ENCODE results near the gene TOMT. TPM values are rescaled to one million over a fixed set of nuclear protein-coding genes. Genes with fewer than 3 reads are reported as not detected.

Gene TOMT
- total and polyA plus RNA-seq, 2 donors (not counting 3 experiments of a cell fraction or from before 2014, with no cell fraction given), result not detected

GRCh38 chr11:72069200-72069599, 36.5 kb upstream of the TOMT start:
- Histone ChIP-seq H2AFZ (ENCODE audit: low read depth, low read length) (no peak overlapping the region), H3K4me1 (ENCODE audit: control insufficient read depth, extremely low read depth, insufficient read depth, low read length) (peaks cover 64% of the 10 kb centered on the region), H3K4me2 (ENCODE audit: insufficient read depth, low read length) (peak overlapping the region; percentile 73), H3K9me3 (replicated peaks; ENCODE audit: control insufficient read depth, insufficient read depth, low read length) (no peaks in the 10 kb centered on the region), H4K20me1 (replicated peaks; ENCODE audit: control insufficient read depth, extremely low read depth, insufficient read depth, low read length) (no peaks in the 10 kb centered on the region), H3K9ac (replicated peaks; ENCODE audit: extremely low read depth, insufficient read depth, low read length) (peak overlapping the region; percentile 0), H3K9me1 (replicated peaks; ENCODE audit: control insufficient read depth, extremely low read depth, insufficient read depth, low read length) (no peaks in the 10 kb centered on the region), H3K79me2 (ENCODE audit: control insufficient read depth, insufficient read depth, low read length) (peaks cover 73% of the 10 kb centered on the region), H3K36me3 (ENCODE audit: control insufficient read depth in 2 of 2, extremely low read depth in 1 of 2, insufficient read depth in 2 of 2, low read length in 2 of 2) (no peaks in the 10 kb centered on the region), H3K4me3 (replicated peaks in 1 of 3; ENCODE audit: insufficient read depth in 1 of 3, low read depth in 1 of 3, low read length in 3 of 3) (peak overlapping the region in 1 of 3 experiments; percentile 1), H3K27ac (ENCODE audit: insufficient read depth, low read depth, low read length) (peak overlapping the region; percentile 50), H3K27me3 (ENCODE audit: control insufficient read depth in 2 of 2, insufficient read depth in 2 of 2, low read length in 2 of 2) (no peaks in the 10 kb centered on the region)
- intact Hi-C loops (cut with micrococcal nuclease), result no loop called here
- CTCF ChIA-PET, result interaction anchor here (1.0 to 6.9 kb wide), 7 partner anchors 10 to 44 kb away, joined by 3 to 46 read pairs (median 5); no protein-coding TSS in a partner anchor
- dilution Hi-C loops (cut with MboI; ENCODE audit: extremely low pct_ligation_motif_present, low sequenced_read_pairs), result no loop called here
- no peak for TF ChIP-seq EZH2 (IDR thresholded peaks at IDR 0.05; ENCODE audit: borderline replicate concordance, low read depth, low read length, severe bottlenecking)
- no peak for TF ChIP-seq JUN (IDR thresholded peaks at IDR 0.05; ENCODE audit: borderline replicate concordance, insufficient read depth, insufficient read length, low read depth)
- no peak for TF ChIP-seq MYC (IDR thresholded peaks at IDR 0.05; ENCODE audit: low read depth, low read length)
- TF ChIP-seq, protein P1, sequence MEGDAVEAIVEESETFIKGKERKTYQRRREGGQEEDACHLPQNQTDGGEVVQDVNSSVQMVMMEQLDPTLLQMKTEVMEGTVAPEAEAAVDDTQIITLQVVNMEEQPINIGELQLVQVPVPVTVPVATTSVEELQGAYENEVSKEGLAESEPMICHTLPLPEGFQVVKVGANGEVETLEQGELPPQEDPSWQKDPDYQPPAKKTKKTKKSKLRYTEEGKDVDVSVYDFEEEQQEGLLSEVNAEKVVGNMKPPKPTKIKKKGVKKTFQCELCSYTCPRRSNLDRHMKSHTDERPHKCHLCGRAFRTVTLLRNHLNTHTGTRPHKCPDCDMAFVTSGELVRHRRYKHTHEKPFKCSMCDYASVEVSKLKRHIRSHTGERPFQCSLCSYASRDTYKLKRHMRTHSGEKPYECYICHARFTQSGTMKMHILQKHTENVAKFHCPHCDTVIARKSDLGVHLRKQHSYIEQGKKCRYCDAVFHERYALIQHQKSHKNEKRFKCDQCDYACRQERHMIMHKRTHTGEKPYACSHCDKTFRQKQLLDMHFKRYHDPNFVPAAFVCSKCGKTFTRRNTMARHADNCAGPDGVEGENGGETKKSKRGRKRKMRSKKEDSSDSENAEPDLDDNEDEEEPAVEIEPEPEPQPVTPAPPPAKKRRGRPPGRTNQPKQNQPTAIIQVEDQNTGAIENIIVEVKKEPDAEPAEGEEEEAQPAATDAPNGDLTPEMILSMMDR (IDR thresholded peaks at IDR 0.05; ENCODE audit: extremely low read depth in 1 of 2, insufficient read depth in 1 of 2, low read depth in 1 of 2, low read length in 2 of 2), result no peak
- TF ChIP-seq POLR2AphosphoS5 (IDR thresholded peaks at IDR 0.05; ENCODE audit: insufficient read depth, low read depth, low read length), result no peak
- no peak for TF ChIP-seq FOS (IDR thresholded peaks at IDR 0.05; ENCODE audit: borderline replicate concordance, insufficient read depth, low read length)
- TF ChIP-seq GATA2 (IDR thresholded peaks at IDR 0.05; ENCODE audit: insufficient read depth, insufficient read length, low read depth, low read length), result no peak
- TF ChIP-seq POLR2A (IDR thresholded peaks at IDR 0.05; ENCODE audit: low read depth, low read length), result no peak
- TF ChIP-seq, protein P2, sequence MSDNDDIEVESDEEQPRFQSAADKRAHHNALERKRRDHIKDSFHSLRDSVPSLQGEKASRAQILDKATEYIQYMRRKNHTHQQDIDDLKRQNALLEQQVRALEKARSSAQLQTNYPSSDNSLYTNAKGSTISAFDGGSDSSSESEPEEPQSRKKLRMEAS (IDR thresholded peaks at IDR 0.05; ENCODE audit: insufficient read depth, insufficient read length), result no peak
- FAIRE-seq (no peak), DNase-seq (ENCODE audit: low read depth, low spot score) (no peak)
- POLR2A ChIA-PET, result no interaction called here
- no TSS peak for BruUV-seq (replicated peaks)

Data from endothelial cell of umbilical vein (primary cell).